OCI-LY7 (cell line): Measurements from ENCODE around the gene SPINDOC. TPM values are rescaled to one million over a fixed set of nuclear protein-coding genes. Genes with fewer than 3 reads are reported as not detected.
A peak's percentile ranks its signal among the peaks of the same experiment; 100 is the strongest.

Experiments
- BruUV-seq: library from RNA; stranded (reverse); fragments of 400-500 nt; replicated peaks from 2 replicates; lab custom pipeline; 2021; lab: Mats Ljungman, UMichigan
- CTCF ChIA-PET: fragments of 300-600 bp; sonication (Branson Sonifier 250); formaldehyde crosslinking; loops from one replicate; lab custom pipeline; 2022; ENCODE audit warnings: antibody characterized with exemption; ENCODE audit not compliant: unreplicated experiment; lab: Charles Lee
- POLR2A ChIA-PET: fragments of 300-600 bp; sonication (Branson Sonifier 250); formaldehyde crosslinking; loops from one replicate; lab custom pipeline; 2022; ENCODE audit warnings: antibody characterized with exemption; lab: Charles Lee
- DNase-seq: peaks from one replicate; pipeline ENCODE4 v3.0.0-alpha.2; 2015; ENCODE audit warnings: low spot score
- H2AFZ ChIP-seq: fragments of 200-600 bp; sonication (generic), shearing (Covaris generic); 2 replicates; pipeline ENCODE4 v1.6.1; 2014; ENCODE audit warnings: mild to moderate bottlenecking, antibody characterized with exemption, low read length, moderate library complexity
- H3K27ac ChIP-seq: fragments of 200-600 bp; sonication (generic); 2 replicates; pipeline ENCODE4 v1.5.1; 2014; ENCODE audit warnings: mixed run types, low read depth, mild to moderate bottlenecking, moderate library complexity, low read length, inconsistent platforms; ENCODE audit not compliant: poor library complexity, severe bottlenecking
- H3K36me3 ChIP-seq: fragments of 200-600 bp; sonication (generic); 2 replicates; pipeline ENCODE4 v1.6.1; 2014; ENCODE audit warnings: mild to moderate bottlenecking, antibody characterized with exemption, low read length, moderate library complexity, mixed read lengths; ENCODE audit not compliant: insufficient read depth
- H3K4me1 ChIP-seq: fragments of 200-600 bp; sonication (generic); 2 replicates; pipeline ENCODE4 v1.5.1; 2014; ENCODE audit warnings: mild to moderate bottlenecking, low read length; ENCODE audit not compliant: insufficient read depth, poor library complexity, severe bottlenecking
- H3K4me2 ChIP-seq: fragments of 200-600 bp; sonication (generic); 2 replicates; pipeline ENCODE4 v1.6.1; 2014; ENCODE audit warnings: mild to moderate bottlenecking, low read length
- H3K4me3 ChIP-seq: fragments of 200-600 bp; sonication (generic); 2 replicates; pipeline ENCODE4 v1.5.1; 2014; ENCODE audit warnings: mild to moderate bottlenecking, low read depth, low read length; ENCODE audit not compliant: poor library complexity, severe bottlenecking
- H3K79me2 ChIP-seq: fragments of 200-600 bp; sonication (generic); 2 replicates; pipeline ENCODE4 v1.6.1; 2016; ENCODE audit warnings: low read depth, mild to moderate bottlenecking, low read length, moderate library complexity, mixed read lengths; ENCODE audit not compliant: insufficient read depth
- H3K9me2 ChIP-seq: fragments of 200-600 bp; sonication (generic); 2 replicates; pipeline ENCODE4 v1.6.1; 2016; ENCODE audit warnings: mild to moderate bottlenecking, low read length, mixed read lengths; ENCODE audit not compliant: insufficient read depth
- H3K9me3 ChIP-seq: fragments of 200-600 bp; sonication (generic); 2 replicates; pipeline ENCODE4 v1.6.1; 2014; ENCODE audit warnings: mild to moderate bottlenecking, mixed run types, low read length, mixed read lengths
- H4K20me1 ChIP-seq: fragments of 200-600 bp; sonication (generic); 2 replicates; pipeline ENCODE4 v1.6.1; 2014; ENCODE audit warnings: mild to moderate bottlenecking, antibody characterized with exemption, low read length, moderate library complexity, mixed read lengths; ENCODE audit not compliant: insufficient read depth
- CTCF ChIP-seq: fragments of 200-600 bp; sonication (generic); conservative IDR thresholded peaks from 2 replicates; pipeline ENCODE4 v1.5.1; 2014; ENCODE audit warnings: mild to moderate bottlenecking, antibody characterized with exemption, low read length, moderate library complexity, mixed read lengths
- EZH2phosphoT487 ChIP-seq: fragments of 200-600 bp; sonication (generic); IDR thresholded peaks from 2 replicates; pipeline ENCODE4 v1.6.1; 2018; ENCODE audit warnings: low read depth, borderline replicate concordance, mild to moderate bottlenecking, mixed run types, antibody characterized with exemption, low read length, moderate library complexity, mixed read lengths
- intact Hi-C: fragments of 100-400 bp; cut with micrococcal nuclease; formaldehyde crosslinking; loops from one replicate; pipeline ENCODE4 v1.10.0; 2022; ENCODE audit not compliant: unreplicated experiment
- total RNA-seq, 2 experiments: library from RNA; depleted of rRNA in 1 of 2; stranded (reverse); fragments of >200 nt in 1 of 2; shearing (Covaris generic) in 1 of 2; gene quantifications; 2 replicates each; pipeline ENCODE4 v1.2.3, GENCODE V29; 2014 to 2022

SPINDOC gene
- total RNA-seq, 2 experiments from 2014 or later = 57.9 to 81.8 TPM

GRCh38 chr11:63851364-63851763 is 38.1 kb downstream of the SPINDOC start:
- Histone ChIP-seq H4K20me1 (peaks cover 15% of the 10 kb centered on the region), H3K36me3 (peaks cover 52% of the 10 kb centered on the region), H3K27ac (peak overlapping the region; percentile 24), H3K4me2 (peak overlapping the region; percentile 45), H3K79me2 (peaks cover 78% of the 10 kb centered on the region), H3K4me1 (peaks cover 15% of the 10 kb centered on the region), H3K9me3 (no peaks in the 10 kb centered on the region), H2AFZ (no peak overlapping the region), H3K9me2 (no peaks in the 10 kb centered on the region), H3K4me3 (no peak overlapping the region)
- no peak for TF ChIP-seq EZH2phosphoT487
- no peak for TF ChIP-seq CTCF
- intact Hi-C loops = loop anchor here (5.0 kb wide), 1 partner anchor 36 kb away; no protein-coding TSS in a partner anchor
- DNase-seq = no peak
- ChIA-PET POLR2A (no interaction called here), CTCF (no interaction called here)
- no TSS peak for BruUV-seq

- H3K79me2 ChIP-seq = peaks cover 79% of the 10 kb centered on the region
- intact Hi-C loops = loop anchor here (5.0 kb wide), 1 partner anchor 34 kb away; no protein-coding TSS in a partner anchor
- peaks cover 15% of the 10 kb centered on the region for H3K4me1 ChIP-seq
- peaks cover 60% of the 10 kb centered on the region for H3K36me3 ChIP-seq
- no peaks in the 10 kb centered on the region for H3K9me3 ChIP-seq
- no peak overlapping the region for H3K4me2 ChIP-seq
- no peak overlapping the region for H3K27ac ChIP-seq
- no peak for TF ChIP-seq EZH2phosphoT487
- no peak for TF ChIP-seq CTCF
- no peak overlapping the region for H2AFZ ChIP-seq
- no peak for DNase-seq
- H4K20me1 ChIP-seq = peaks cover 15% of the 10 kb centered on the region
- no TSS peak for BruUV-seq
- H3K4me3 ChIP-seq = no peak overlapping the region
- CTCF ChIA-PET = no interaction called here
- no peaks in the 10 kb centered on the region for H3K9me2 ChIP-seq
- POLR2A ChIA-PET = no interaction called here
Measured at GRCh38 chr11:63853476-63853875, 40.2 kb downstream of the SPINDOC start.

GRCh38 chr11:63854696-63855095 is 41.4 kb downstream of the SPINDOC start:
- Histone ChIP-seq H3K9me2 (no peaks in the 10 kb centered on the region), H3K36me3 (peaks cover 70% of the 10 kb centered on the region), H2AFZ (no peak overlapping the region), H3K4me2 (no peak overlapping the region), H3K4me3 (no peak overlapping the region), H3K9me3 (no peaks in the 10 kb centered on the region), H4K20me1 (peaks cover 15% of the 10 kb centered on the region), H3K79me2 (peaks cover 77% of the 10 kb centered on the region), H3K27ac (no peak overlapping the region), H3K4me1 (peaks cover 15% of the 10 kb centered on the region)
- BruUV-seq = no TSS peak
- CTCF ChIA-PET = no interaction called here
- no peak for DNase-seq
- intact Hi-C loops = loop anchor here (5.0 kb wide), 1 partner anchor 33 kb away; no protein-coding TSS in a partner anchor
- no peak for TF ChIP-seq EZH2phosphoT487
- no peak for TF ChIP-seq CTCF
- POLR2A ChIA-PET = interaction anchor here (0.6 to 0.7 kb wide), 2 partner anchors 331 to 1051 kb away, joined by 3 read pairs; no protein-coding TSS in a partner anchor
